HEK293 (cell line): ENCODE data around the gene GLTPD2.

Experiments
- CTCF ChIA-PET: fragments of 350-600 bp; formaldehyde crosslinking; extraction: SDS; loops from one replicate; lab custom pipeline; 2021; ENCODE audit warnings: antibody characterized with exemption; lab: Yijun Ruan, JAX
- POLR2A ChIA-PET: fragments of 300-600 bp; formaldehyde crosslinking; extraction: SDS; loops from one replicate; lab custom pipeline; 2020; ENCODE audit warnings: antibody characterized with exemption, inconsistent platforms; lab: Yijun Ruan, JAX
- H3K27ac ChIP-seq: fragments of 200-500 bp; sonication (Bioruptor generic); 2 replicates; pipeline ENCODE4 v1.5.1; 2014; ENCODE audit warnings: low read depth, low read length, control low read depth, inconsistent platforms; ENCODE audit errors: extremely low read depth
- H3K36me3 ChIP-seq, 2 experiments: fragments of 200-500 bp in 1 of 2; sonication (Bioruptor generic) in 1 of 2; 1 replicate in 1 of 2; 2 replicates in 1 of 2; pipeline ENCODE4 v1.5.1; 2014 to 2017; ENCODE audit warnings: inconsistent platforms in 2 of 2, low read length in 2 of 2; ENCODE audit not compliant: control insufficient read depth in 2 of 2, insufficient read depth in 1 of 2
- H3K4me1 ChIP-seq: fragments of 200-500 bp; sonication (Bioruptor generic); 2 replicates; pipeline ENCODE4 v1.5.1; 2014; ENCODE audit warnings: mild to moderate bottlenecking, low read length, inconsistent platforms; ENCODE audit not compliant: control insufficient read depth, insufficient read depth
- H3K4me3 ChIP-seq: 2 replicates; pipeline ENCODE4 v1.5.1; 2011; ENCODE audit warnings: low read depth, mild to moderate bottlenecking, control low read depth, low read length, moderate library complexity
- H3K9me3 ChIP-seq: fragments of 200-500 bp; sonication (Bioruptor generic); 2 replicates; pipeline ENCODE4 v1.5.1; 2014; ENCODE audit warnings: low read depth, low read length, inconsistent platforms; ENCODE audit not compliant: control insufficient read depth, insufficient read depth
- GFI1B ChIP-seq: fragments of 450-650 bp; formaldehyde crosslinking; IDR thresholded peaks from 2 replicates; pipeline ENCODE4 v1.5.1; 2016; ENCODE audit warnings: missing biosample characterization, missing genetic modification characterization
- INSM2 ChIP-seq: fragments of 450-650 bp; formaldehyde crosslinking; IDR thresholded peaks from 2 replicates; pipeline ENCODE4 v1.5.1; 2016; ENCODE audit warnings: missing biosample characterization, missing genetic modification characterization
- KLF1 ChIP-seq: fragments of 450-650 bp; formaldehyde crosslinking; IDR thresholded peaks from 2 replicates; pipeline ENCODE4 v1.5.1; 2016; ENCODE audit warnings: missing biosample characterization, missing genetic modification characterization
- KLF17 ChIP-seq: fragments of 450-650 bp; formaldehyde crosslinking; IDR thresholded peaks from 2 replicates; pipeline ENCODE4 v1.5.1; 2016; ENCODE audit warnings: missing biosample characterization, missing genetic modification characterization
- REST ChIP-seq: fragments of 450-650 bp; formaldehyde crosslinking; IDR thresholded peaks from 2 replicates; pipeline ENCODE4 v1.5.1; 2016; ENCODE audit warnings: missing biosample characterization, missing genetic modification characterization
- SCRT2 ChIP-seq: fragments of 450-650 bp; formaldehyde crosslinking; IDR thresholded peaks from 2 replicates; pipeline ENCODE4 v1.5.1; 2016; ENCODE audit warnings: missing biosample characterization, missing genetic modification characterization
- SP7 ChIP-seq: fragments of 450-650 bp; formaldehyde crosslinking; IDR thresholded peaks from 2 replicates; pipeline ENCODE4 v1.5.1; 2016; ENCODE audit warnings: missing biosample characterization, missing genetic modification characterization
- ZFP41 ChIP-seq: fragments of 450-650 bp; formaldehyde crosslinking; IDR thresholded peaks from 2 replicates; pipeline ENCODE4 v1.5.1; 2016; ENCODE audit warnings: missing biosample characterization, missing genetic modification characterization, borderline replicate concordance
- ZNF112 ChIP-seq: fragments of 450-650 bp; formaldehyde crosslinking; IDR thresholded peaks from 2 replicates; pipeline ENCODE4 v1.5.0; 2017; ENCODE audit warnings: missing biosample characterization, missing genetic modification characterization
- ZNF223 ChIP-seq: fragments of 450-650 bp; formaldehyde crosslinking; IDR thresholded peaks from 2 replicates; pipeline ENCODE4 v1.5.1; 2016; ENCODE audit warnings: missing biosample characterization, missing genetic modification characterization
- ZNF24 ChIP-seq: fragments of 450-650 bp; formaldehyde crosslinking; IDR thresholded peaks from 2 replicates; pipeline ENCODE4 v1.5.1; 2016; ENCODE audit warnings: missing biosample characterization, missing genetic modification characterization
- ZNF350 ChIP-seq: fragments of 450-650 bp; formaldehyde crosslinking; IDR thresholded peaks from 2 replicates; pipeline ENCODE4 v1.5.0; 2017; ENCODE audit warnings: missing biosample characterization, mild to moderate bottlenecking, missing genetic modification characterization
- ZNF391 ChIP-seq: fragments of 450-650 bp; formaldehyde crosslinking; IDR thresholded peaks from 2 replicates; pipeline ENCODE4 v1.5.1; 2016; ENCODE audit warnings: low read depth, missing biosample characterization, missing genetic modification characterization, borderline replicate concordance
- ZNF449 ChIP-seq: fragments of 450-650 bp; formaldehyde crosslinking; IDR thresholded peaks from 2 replicates; pipeline ENCODE4 v1.5.1; 2017; ENCODE audit warnings: missing biosample characterization, mild to moderate bottlenecking, missing genetic modification characterization, moderate library complexity
- ZNF488 ChIP-seq: fragments of 450-650 bp; formaldehyde crosslinking; IDR thresholded peaks from 2 replicates; pipeline ENCODE4 v1.5.1; 2016; ENCODE audit warnings: missing biosample characterization, missing genetic modification characterization
- ZNF501 ChIP-seq: fragments of 450-650 bp; formaldehyde crosslinking; IDR thresholded peaks from 2 replicates; pipeline ENCODE4 v1.5.1; 2016; ENCODE audit warnings: missing biosample characterization, missing genetic modification characterization
- ZNF558 ChIP-seq: fragments of 450-650 bp; formaldehyde crosslinking; IDR thresholded peaks from 2 replicates; pipeline ENCODE4 v1.5.1; 2016; ENCODE audit warnings: missing biosample characterization, missing genetic modification characterization
- ZNF571 ChIP-seq: fragments of 450-650 bp; formaldehyde crosslinking; IDR thresholded peaks from 2 replicates; pipeline ENCODE4 v1.5.0; 2017; ENCODE audit warnings: missing biosample characterization, missing genetic modification characterization
- ZNF624 ChIP-seq: fragments of 450-650 bp; formaldehyde crosslinking; IDR thresholded peaks from 2 replicates; pipeline ENCODE4 v1.5.1; 2017; ENCODE audit warnings: missing biosample characterization, missing genetic modification characterization
- ZNF776 ChIP-seq: fragments of 450-650 bp; formaldehyde crosslinking; IDR thresholded peaks from 2 replicates; pipeline ENCODE4 v1.5.0; 2017; ENCODE audit warnings: missing biosample characterization, missing genetic modification characterization, borderline replicate concordance
- ZNF785 ChIP-seq: fragments of 450-650 bp; formaldehyde crosslinking; IDR thresholded peaks from 2 replicates; pipeline ENCODE4 v1.5.1; 2016; ENCODE audit warnings: missing biosample characterization, missing genetic modification characterization
- ZNF792 ChIP-seq: fragments of 450-650 bp; formaldehyde crosslinking; IDR thresholded peaks from 2 replicates; pipeline ENCODE4 v1.5.1; 2016; ENCODE audit warnings: missing biosample characterization, missing genetic modification characterization
- TF ChIP-seq, protein P1 (sequence below): IDR thresholded peaks from 2 replicates; pipeline ENCODE4 v1.6.1; 2011; ENCODE audit warnings: mild to moderate bottlenecking, low read depth, low read length, borderline replicate concordance

Gene GLTPD2

GRCh38 chr17:4766201-4766600 is 22.6 kb upstream of the GLTPD2 start:
- no peak for TF ChIP-seq ZNF776 (tag by site-specific recombination)
- no peak for TF ChIP-seq SP7
- no peak for TF ChIP-seq KLF1 (tag by site-specific recombination)
- no peak for TF ChIP-seq SCRT2 (tag by site-specific recombination)
- no peak for TF ChIP-seq ZNF624 (tag by site-specific recombination)
- no peak for TF ChIP-seq ZNF112 (tag by site-specific recombination)
- no peak for TF ChIP-seq ZNF785
- TF ChIP-seq ZNF792 (tag by site-specific recombination), result no peak
- no peak for TF ChIP-seq REST (tag by site-specific recombination)
- TF ChIP-seq, protein P1, sequence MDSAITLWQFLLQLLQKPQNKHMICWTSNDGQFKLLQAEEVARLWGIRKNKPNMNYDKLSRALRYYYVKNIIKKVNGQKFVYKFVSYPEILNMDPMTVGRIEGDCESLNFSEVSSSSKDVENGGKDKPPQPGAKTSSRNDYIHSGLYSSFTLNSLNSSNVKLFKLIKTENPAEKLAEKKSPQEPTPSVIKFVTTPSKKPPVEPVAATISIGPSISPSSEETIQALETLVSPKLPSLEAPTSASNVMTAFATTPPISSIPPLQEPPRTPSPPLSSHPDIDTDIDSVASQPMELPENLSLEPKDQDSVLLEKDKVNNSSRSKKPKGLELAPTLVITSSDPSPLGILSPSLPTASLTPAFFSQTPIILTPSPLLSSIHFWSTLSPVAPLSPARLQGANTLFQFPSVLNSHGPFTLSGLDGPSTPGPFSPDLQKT, result no peak
- TF ChIP-seq INSM2, result no peak
- TF ChIP-seq, all 188 proteins: peak for 0
- POLR2A ChIA-PET, result no interaction called here

DNA sequence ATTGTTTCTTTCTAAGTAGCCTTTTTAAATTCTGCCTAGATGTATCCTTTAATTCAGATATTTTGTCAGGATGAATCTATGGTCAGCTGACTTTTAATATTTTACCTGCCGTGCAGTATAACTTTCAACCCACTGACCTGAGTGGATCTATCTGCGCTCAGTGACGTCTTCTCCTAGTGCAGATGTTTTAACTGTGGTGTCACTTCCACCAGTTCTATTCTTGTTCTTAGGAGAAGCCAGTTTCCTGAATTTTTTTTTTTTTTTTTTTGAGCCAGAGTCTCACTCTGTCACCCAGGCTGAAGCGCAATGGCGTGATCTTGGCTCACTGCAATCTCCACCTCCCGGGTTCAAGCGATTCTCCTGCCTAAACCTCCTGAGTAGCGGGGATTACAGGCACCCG is 22.0 kb upstream of the GLTPD2 start:
- H3K9me3 ChIP-seq, result no peaks in the 10 kb centered on the region
- CTCF ChIA-PET, result no interaction called here
- TF ChIP-seq ZNF501 (no peak), ZNF24 (tag by site-specific recombination) (no peak), ZNF223 (tag by site-specific recombination) (no peak), KLF17 (tag by site-specific recombination) (no peak), ZNF488 (no peak), ZFP41 (no peak), ZNF449 (no peak), GFI1B (no peak), ZNF558 (no peak), ZNF391 (tag by site-specific recombination) (no peak), SP7 (no peak), ZNF350 (tag by site-specific recombination) (no peak), ZNF571 (tag by site-specific recombination) (no peak)

More at GRCh38 chr17:4766201-4766600, 22.6 kb upstream of the GLTPD2 start:
- CTCF ChIA-PET, result no interaction called here
- Histone ChIP-seq H3K4me3 (no peak overlapping the region), H3K4me1 (no peaks in the 10 kb centered on the region), H3K27ac (no peak overlapping the region), H3K36me3 (no peaks in the 10 kb centered on the region), H3K9me3 (no peaks in the 10 kb centered on the region)

More for the DNA sequence above, 22.0 kb upstream of the GLTPD2 start:
- Histone ChIP-seq H3K4me3 (no peak overlapping the region), H3K36me3 (no peaks in the 10 kb centered on the region), H3K4me1 (no peaks in the 10 kb centered on the region), H3K27ac (no peak overlapping the region)
- POLR2A ChIA-PET, result no interaction called here
